ENCODE results near the gene FNDC5. TPM values are rescaled to one million over a fixed set of nuclear protein-coding genes. Genes with fewer than 3 reads are reported as not detected.
A peak's percentile ranks its signal among the peaks of the same experiment; 100 is the strongest.

FNDC5 gene
- total and polyA plus RNA-seq, 2 of the 13 experiments (the other 11 are each of a cell fraction or from before 2014, with no cell fraction given), result 1.4 to 3.1 TPM

GRCh38 chr1:32813941-32814739, 56.6 kb downstream of the FNDC5 start (continued):
- TF ChIP-seq UBTF (CRISPR knock-in tag; IDR thresholded peaks at IDR 0.05) (no peak), ZNF749 (CRISPR knock-in tag; IDR thresholded peaks at IDR 0.05; ENCODE audit: borderline replicate concordance) (no peak), MYPOP (CRISPR knock-in tag; IDR thresholded peaks at IDR 0.05) (no peak), ZNF7 (CRISPR knock-in tag; IDR thresholded peaks at IDR 0.05) (no peak), RBM39 (IDR thresholded peaks at IDR 0.05; ENCODE audit: low read depth, low read length, poor library complexity, severe bottlenecking) (no peak), NFE2L2 (IDR thresholded peaks at IDR 0.05; ENCODE audit: low read length) (no peak), GMEB1 (CRISPR knock-in tag; IDR thresholded peaks at IDR 0.05; ENCODE audit: borderline replicate concordance) (no peak), ZNF3 (CRISPR knock-in tag; IDR thresholded peaks at IDR 0.05) (no peak), HNF4A (CRISPR knock-in tag; IDR thresholded peaks at IDR 0.05) (peak; percentile 73), ATF7 (IDR thresholded peaks at IDR 0.05) (peak; percentile 75), ATF7 (CRISPR knock-in tag; IDR thresholded peaks at IDR 0.05) (no peak), ATRX (CRISPR knock-in tag; IDR thresholded peaks at IDR 0.05; ENCODE audit: borderline replicate concordance) (no peak), ATF4 (CRISPR knock-in tag; IDR thresholded peaks at IDR 0.05) (peak in 1 of 2 experiments; percentile 93; a peak in 2 of 4 replicates), ZFP41 (CRISPR knock-in tag; IDR thresholded peaks at IDR 0.05; ENCODE audit: borderline replicate concordance) (no peak), HOXD1 (CRISPR knock-in tag; IDR thresholded peaks at IDR 0.05) (no peak), GATAD2A (CRISPR knock-in tag; IDR thresholded peaks at IDR 0.05) (0 out of 2 replicates have a peak, but pooled peaks have one; percentile 23), TFDP1 (CRISPR knock-in tag; IDR thresholded peaks at IDR 0.05; ENCODE audit: borderline replicate concordance) (no peak), ZFP37 (CRISPR knock-in tag; IDR thresholded peaks at IDR 0.05; ENCODE audit: borderline replicate concordance) (no peak), ZSCAN30 (CRISPR knock-in tag; IDR thresholded peaks at IDR 0.05) (no peak), ATF1 (CRISPR knock-in tag; IDR thresholded peaks at IDR 0.05) (no peak), ZNF552 (CRISPR knock-in tag; IDR thresholded peaks at IDR 0.05; ENCODE audit: borderline replicate concordance) (no peak), NR2C2 (CRISPR knock-in tag; IDR thresholded peaks at IDR 0.05; ENCODE audit: borderline replicate concordance) (0 out of 2 replicates have a peak, but pooled peaks have one; percentile 12), ZNF121 (CRISPR knock-in tag; IDR thresholded peaks at IDR 0.05) (peak; percentile 78), ZFP1 (CRISPR knock-in tag; IDR thresholded peaks at IDR 0.05) (no peak)
